ENCODE measurements around the gene TMEM52.

The TMEM52 gene

DNA sequence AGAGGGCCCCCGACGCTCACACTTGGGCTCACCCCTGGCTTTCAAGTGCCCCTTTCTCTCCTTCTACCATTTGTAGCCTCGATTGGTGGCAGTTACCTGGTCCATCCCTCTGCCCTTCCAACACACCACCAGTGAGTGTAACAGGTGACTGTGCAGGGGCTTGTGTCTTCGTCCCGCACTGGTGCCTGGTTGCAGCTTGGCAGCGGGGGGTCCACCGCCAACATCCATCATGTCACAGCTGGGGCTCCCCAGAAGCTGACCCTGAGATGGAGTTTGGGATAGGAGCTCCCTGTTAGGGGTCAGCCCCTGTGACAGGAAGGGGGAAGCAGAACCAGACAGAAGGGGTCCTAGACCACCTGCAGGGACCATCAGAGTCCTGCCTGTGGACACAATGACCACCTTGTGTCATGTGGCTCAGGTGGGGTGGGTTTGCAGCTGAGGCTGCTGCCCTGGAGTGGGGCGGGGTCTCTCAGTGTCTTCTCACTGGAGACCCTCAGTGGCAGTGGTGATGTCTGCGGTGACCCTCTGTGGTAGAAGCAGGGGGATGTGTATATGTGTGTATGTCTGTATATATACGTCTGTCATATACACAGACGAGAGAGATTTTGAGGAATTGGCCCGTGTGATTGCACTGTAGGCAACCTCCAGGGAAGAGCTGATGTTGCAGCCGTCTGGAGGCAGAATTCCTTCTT lies 7.6 kb downstream of the TMEM52 start:
- no peak overlapping the region for H2AFZ ChIP-seq (ENCODE audit: low read depth, low read length)
- H3K4me2 ChIP-seq (ENCODE audit: low read length): no peak overlapping the region
- peaks cover 39% of the 10 kb centered on the region for H3K4me1 ChIP-seq (ENCODE audit: low read length)
- peaks cover 8% of the 10 kb centered on the region; the same call in 1 of the 2 replicates for H3K79me2 ChIP-seq (ENCODE audit: low read length)
- H3K27ac ChIP-seq (ENCODE audit: low read length): no peak overlapping the region
- no peak for TF ChIP-seq EZH2phosphoT487 (IDR thresholded peaks at IDR 0.05; ENCODE audit: low read depth)
- no peak for TF ChIP-seq CTCF (IDR thresholded peaks at IDR 0.05; ENCODE audit: low read depth, low read length)
- H3K9ac ChIP-seq (ENCODE audit: low read length): no peak overlapping the region
- no peaks in the 10 kb centered on the region for H3K36me3 ChIP-seq (replicated peaks; ENCODE audit: low read depth, low read length)
- no peaks in the 10 kb centered on the region for H3K9me3 ChIP-seq (ENCODE audit: insufficient read depth, low read length)
- H3K4me3 ChIP-seq (ENCODE audit: low read length): no peak overlapping the region
- no peaks in the 10 kb centered on the region for H4K20me1 ChIP-seq (ENCODE audit: insufficient read depth, low read length)
- no peaks in the 10 kb centered on the region for H3K27me3 ChIP-seq (ENCODE audit: low read depth, low read length)

- no peak overlapping the region; the same call in 1 of the 2 replicates for H2AFZ ChIP-seq (ENCODE audit: low read depth, low read length)
- H3K4me1 ChIP-seq (ENCODE audit: low read length): peaks cover 45% of the 10 kb centered on the region
- H3K36me3 ChIP-seq (replicated peaks; ENCODE audit: low read depth, low read length): no peaks in the 10 kb centered on the region
- no peaks in the 10 kb centered on the region for H3K27me3 ChIP-seq (ENCODE audit: low read depth, low read length)
- no peaks in the 10 kb centered on the region for H4K20me1 ChIP-seq (ENCODE audit: insufficient read depth, low read length)
- H3K27ac ChIP-seq (ENCODE audit: low read length): peak overlapping the region; percentile 29
- H3K4me2 ChIP-seq (ENCODE audit: low read length): peak overlapping the region; percentile 42
- H3K79me2 ChIP-seq (ENCODE audit: low read length): peaks cover 8% of the 10 kb centered on the region; the same call in 1 of the 2 replicates
- H3K4me3 ChIP-seq (ENCODE audit: low read length): peak overlapping the region; percentile 73; the same call in 1 of the 2 replicates
- TF ChIP-seq EZH2phosphoT487 (IDR thresholded peaks at IDR 0.05; ENCODE audit: low read depth) (no peak), CTCF (IDR thresholded peaks at IDR 0.05; ENCODE audit: low read depth, low read length) (no peak)
- H3K9me3 ChIP-seq (ENCODE audit: insufficient read depth, low read length): no peaks in the 10 kb centered on the region
- H3K9ac ChIP-seq (ENCODE audit: low read length): peak overlapping the region; percentile 30; the same call in 1 of the 2 replicates
Observed at GRCh38 chr1:1910651-1911331, 8.3 kb downstream of the TMEM52 start.

- H3K4me1 ChIP-seq (ENCODE audit: low read length): peaks cover 45% of the 10 kb centered on the region
- peaks cover 8% of the 10 kb centered on the region; the same call in 1 of the 2 replicates for H3K79me2 ChIP-seq (ENCODE audit: low read length)
- no peak overlapping the region; the same call in 1 of the 2 replicates for H2AFZ ChIP-seq (ENCODE audit: low read depth, low read length)
- peak overlapping the region; percentile 30; the same call in 1 of the 2 replicates for H3K9ac ChIP-seq (ENCODE audit: low read length)
- H3K27me3 ChIP-seq (ENCODE audit: low read depth, low read length): no peaks in the 10 kb centered on the region
- no peaks in the 10 kb centered on the region for H3K9me3 ChIP-seq (ENCODE audit: insufficient read depth, low read length)
- H4K20me1 ChIP-seq (ENCODE audit: insufficient read depth, low read length): no peaks in the 10 kb centered on the region
- peak overlapping the region; percentile 73; the same call in 1 of the 2 replicates for H3K4me3 ChIP-seq (ENCODE audit: low read length)
- H3K36me3 ChIP-seq (replicated peaks; ENCODE audit: low read depth, low read length): no peaks in the 10 kb centered on the region
- peak overlapping the region; percentile 42 for H3K4me2 ChIP-seq (ENCODE audit: low read length)
- TF ChIP-seq EZH2phosphoT487 (IDR thresholded peaks at IDR 0.05; ENCODE audit: low read depth) (no peak), CTCF (IDR thresholded peaks at IDR 0.05; ENCODE audit: low read depth, low read length) (no peak)
- H3K27ac ChIP-seq (ENCODE audit: low read length): peak overlapping the region; percentile 29
Observed at GRCh38 chr1:1910033-1910465, 9.0 kb downstream of the TMEM52 start.

GRCh38 chr1:1908506-1908791 lies 10.6 kb downstream of the TMEM52 start:
- Histone ChIP-seq H3K4me2 (ENCODE audit: low read length) (peak overlapping the region; percentile 100), H3K79me2 (ENCODE audit: low read length) (peaks cover 8% of the 10 kb centered on the region; the same call in 1 of the 2 replicates), H4K20me1 (ENCODE audit: insufficient read depth, low read length) (no peaks in the 10 kb centered on the region), H3K9me3 (ENCODE audit: insufficient read depth, low read length) (no peaks in the 10 kb centered on the region), H3K27me3 (ENCODE audit: low read depth, low read length) (no peaks in the 10 kb centered on the region), H3K27ac (ENCODE audit: low read length) (peak overlapping the region; percentile 64), H3K4me3 (ENCODE audit: low read length) (peak overlapping the region; percentile 99), H3K4me1 (ENCODE audit: low read length) (peaks cover 45% of the 10 kb centered on the region), H2AFZ (ENCODE audit: low read depth, low read length) (peak overlapping the region; percentile 62; the same call in 1 of the 2 replicates), H3K36me3 (replicated peaks; ENCODE audit: low read depth, low read length) (no peaks in the 10 kb centered on the region), H3K9ac (ENCODE audit: low read length) (peak overlapping the region; percentile 93)
- TF ChIP-seq CTCF (IDR thresholded peaks at IDR 0.05; ENCODE audit: low read depth, low read length) (no peak), EZH2phosphoT487 (IDR thresholded peaks at IDR 0.05; ENCODE audit: low read depth) (no peak)
